Ovary (tissue), 3 donors: ENCODE data around the gene PXMP4.

Experiments
- POLR2A ChIP-seq: fragments of 450-650 bp; IDR thresholded peaks from one replicate; pipeline ENCODE4 v1.6.1; 2017; ENCODE audit warnings: antibody characterized with exemption, mild to moderate bottlenecking, moderate library complexity
- TF ChIP-seq, protein P1 (sequence below), 3 donors: fragments of 450-650 bp in 2 of 3; fragments of 200-600 bp in 1 of 3; IDR thresholded peaks; one replicate each; pipeline versions ENCODE4 v1.5.1 to v1.8.0; 2016 to 2022; ENCODE audit warnings: antibody characterized with exemption in 3 of 3, mild to moderate bottlenecking in 1 of 3
- donor health status: DM: no; HTN: no; CAD: no.

DNA sequence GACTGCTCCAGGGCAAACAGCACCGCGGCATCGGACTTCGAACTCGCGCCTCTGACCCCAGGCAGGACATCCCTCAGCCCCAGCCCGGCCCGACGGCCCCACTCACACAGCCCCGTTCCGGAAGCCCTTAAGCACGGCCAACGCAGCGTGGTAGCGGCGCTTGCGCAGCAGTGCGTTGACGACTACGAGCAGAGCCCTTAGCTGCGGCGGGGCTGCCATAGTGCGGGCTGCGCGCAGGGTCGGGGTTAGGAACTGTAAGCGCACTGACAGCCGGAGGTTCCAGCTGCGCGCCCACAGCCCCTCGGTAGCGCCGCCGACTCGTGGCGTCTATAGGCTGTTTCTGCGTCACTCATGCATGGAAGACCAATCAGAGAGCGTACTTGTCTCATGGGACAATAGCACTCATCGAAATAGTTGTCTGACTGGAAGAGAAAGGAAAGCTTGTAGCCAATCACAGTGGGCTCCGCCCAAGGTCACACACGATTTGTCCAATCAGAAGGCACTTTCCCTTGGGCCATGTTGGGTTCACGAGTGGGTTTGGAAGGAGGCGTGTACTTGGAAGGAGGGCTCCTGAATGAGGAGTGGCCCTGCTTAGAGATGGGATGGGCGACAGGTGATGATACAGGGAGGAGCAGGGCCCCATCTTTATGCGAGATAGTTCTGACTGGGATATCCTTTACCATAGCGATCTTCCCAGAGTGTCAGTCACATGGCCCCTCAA, at the start of gene PXMP4:
- TF ChIP-seq, protein P1, sequence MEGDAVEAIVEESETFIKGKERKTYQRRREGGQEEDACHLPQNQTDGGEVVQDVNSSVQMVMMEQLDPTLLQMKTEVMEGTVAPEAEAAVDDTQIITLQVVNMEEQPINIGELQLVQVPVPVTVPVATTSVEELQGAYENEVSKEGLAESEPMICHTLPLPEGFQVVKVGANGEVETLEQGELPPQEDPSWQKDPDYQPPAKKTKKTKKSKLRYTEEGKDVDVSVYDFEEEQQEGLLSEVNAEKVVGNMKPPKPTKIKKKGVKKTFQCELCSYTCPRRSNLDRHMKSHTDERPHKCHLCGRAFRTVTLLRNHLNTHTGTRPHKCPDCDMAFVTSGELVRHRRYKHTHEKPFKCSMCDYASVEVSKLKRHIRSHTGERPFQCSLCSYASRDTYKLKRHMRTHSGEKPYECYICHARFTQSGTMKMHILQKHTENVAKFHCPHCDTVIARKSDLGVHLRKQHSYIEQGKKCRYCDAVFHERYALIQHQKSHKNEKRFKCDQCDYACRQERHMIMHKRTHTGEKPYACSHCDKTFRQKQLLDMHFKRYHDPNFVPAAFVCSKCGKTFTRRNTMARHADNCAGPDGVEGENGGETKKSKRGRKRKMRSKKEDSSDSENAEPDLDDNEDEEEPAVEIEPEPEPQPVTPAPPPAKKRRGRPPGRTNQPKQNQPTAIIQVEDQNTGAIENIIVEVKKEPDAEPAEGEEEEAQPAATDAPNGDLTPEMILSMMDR (IDR thresholded peaks at IDR 0.05): no peak
- no peak for TF ChIP-seq POLR2A
